Glutamatergic neuron (in vitro differentiated cells): ENCODE data around the gene ACOT11. TPM values are rescaled to one million over a fixed set of nuclear protein-coding genes. Genes with fewer than 3 reads are reported as not detected.

ENCODE experiments used
- DNase-seq: peaks from one replicate; pipeline ENCODE4 v3.0.0; 2022
- H3K27ac Mint-ChIP-seq: one replicate; pipeline ENCODE4 v1.8.0; 2020; ENCODE audit warnings: mild to moderate bottlenecking, mixed read lengths, inconsistent platforms; ENCODE audit not compliant: unreplicated experiment
- H3K27me3 Mint-ChIP-seq: one replicate; pipeline ENCODE4 v1.8.0; 2020; ENCODE audit warnings: mild to moderate bottlenecking, moderate library complexity, mixed read lengths, inconsistent platforms; ENCODE audit not compliant: unreplicated experiment
- H3K36me3 Mint-ChIP-seq: one replicate; pipeline ENCODE4 v1.8.0; 2020; ENCODE audit warnings: mild to moderate bottlenecking, mixed read lengths, inconsistent platforms; ENCODE audit not compliant: unreplicated experiment
- H3K4me1 Mint-ChIP-seq: one replicate; pipeline ENCODE4 v1.8.0; 2020; ENCODE audit warnings: mild to moderate bottlenecking, low read depth, mixed read lengths, inconsistent platforms; ENCODE audit not compliant: unreplicated experiment
- H3K4me3 Mint-ChIP-seq: one replicate; pipeline ENCODE4 v1.8.0; 2020; ENCODE audit warnings: mild to moderate bottlenecking, mixed read lengths, inconsistent platforms; ENCODE audit not compliant: unreplicated experiment
- H3K9me3 Mint-ChIP-seq: one replicate; pipeline ENCODE4 v1.8.0; 2020; ENCODE audit warnings: mild to moderate bottlenecking, moderate library complexity, mixed read lengths, inconsistent platforms; ENCODE audit not compliant: unreplicated experiment
- CTCF ChIP-seq: fragments of 200-600 bp; sonication (generic); IDR thresholded peaks from one replicate; pipeline ENCODE4 v1.5.0; 2021; ENCODE audit not compliant: partially characterized antibody, unreplicated experiment
- total RNA-seq: library from RNA; stranded (reverse); fragmentation: NEBNext Ultra II Directional; extraction: Animal tissue kit (Norgen Biotek cat#: 25700); gene quantifications from one replicate; pipeline ENCODE4 v1.2.1, GENCODE V29; 2021; ENCODE audit not compliant: unreplicated experiment

The ACOT11 gene
- total RNA-seq, 1 donor from 2014 or later = 0.32 TPM

DNA sequence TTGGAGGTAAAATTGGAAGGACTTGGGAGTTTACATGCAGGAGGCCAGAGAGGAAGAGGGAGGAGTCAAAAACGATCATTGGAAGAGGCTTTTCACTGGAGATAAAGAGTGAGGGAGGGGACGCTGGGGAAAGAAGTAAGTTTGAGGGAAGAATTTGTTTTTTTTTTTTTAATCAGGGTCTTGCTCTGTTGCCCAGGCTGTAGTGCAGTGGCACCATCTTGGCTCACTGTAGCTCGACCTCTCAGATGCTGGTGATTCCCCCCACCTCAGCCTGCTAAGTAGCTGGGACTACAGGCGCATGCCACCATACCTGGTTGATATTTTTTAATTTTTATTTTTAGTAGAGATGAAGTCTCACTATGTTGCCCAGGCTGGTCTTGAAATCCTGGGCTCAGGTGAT lies 92.3 kb downstream of the ACOT11 start:
- Mint-ChIP-seq H3K4me1 (no peaks in the 10 kb centered on the region), H3K9me3 (no peaks in the 10 kb centered on the region), H3K27ac (no peak overlapping the region), H3K27me3 (no peaks in the 10 kb centered on the region), H3K4me3 (no peak overlapping the region), H3K36me3 (peaks cover 7% of the 10 kb centered on the region)
- DNase-seq = no peak
- no peak for TF ChIP-seq CTCF

DNA sequence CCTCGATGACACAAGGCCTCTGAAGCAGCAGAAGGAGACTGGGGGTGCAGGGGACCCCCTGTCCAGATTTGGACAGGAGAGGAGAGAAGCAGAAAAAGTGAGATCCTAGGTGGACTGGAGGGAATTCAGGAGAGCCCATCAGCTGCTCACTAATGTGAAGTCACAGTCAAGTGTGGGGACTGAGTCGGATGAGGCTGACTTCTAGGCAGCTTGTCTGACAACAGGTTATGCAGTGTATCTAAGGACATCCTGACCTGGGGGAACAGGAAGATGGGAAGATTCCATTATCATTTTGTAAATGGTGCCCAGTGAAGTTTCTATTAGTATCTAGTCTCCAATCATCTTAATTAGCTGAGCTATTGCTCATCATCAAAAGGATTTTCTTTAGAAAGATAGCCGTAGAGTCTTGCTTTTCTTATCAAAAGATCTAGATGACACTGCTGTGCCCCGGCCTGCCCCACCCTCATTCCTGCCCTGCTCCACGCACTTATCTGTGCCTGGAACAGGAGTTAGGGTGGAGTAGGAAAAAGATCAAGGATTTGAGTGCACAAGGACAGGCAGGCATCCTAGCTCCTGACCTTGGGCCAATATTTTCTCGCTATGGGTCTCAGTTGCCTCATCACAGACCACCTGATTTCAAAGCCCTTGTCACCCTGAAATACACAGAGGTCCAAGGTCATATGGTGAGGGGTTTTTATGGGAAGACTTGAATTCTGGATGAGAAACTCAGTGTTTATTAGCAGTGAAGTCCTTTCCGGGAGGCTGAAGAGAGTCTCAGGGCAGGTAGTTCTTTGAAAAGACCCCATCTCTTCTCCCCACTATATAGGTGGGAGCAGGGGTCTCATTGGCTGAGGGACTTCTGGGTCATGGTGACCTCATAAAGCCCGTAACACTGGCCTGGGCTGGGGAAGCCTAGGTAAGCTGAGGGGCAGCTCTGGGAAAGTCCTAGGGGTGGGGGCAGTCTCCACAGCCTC lies 93.1 kb downstream of the ACOT11 start, which contains the start of gene MROH7:
TSS of gene MROH7 (plus strand) at position 924 of the 974 bp plus-strand sequence. CDS start 11,141 bp downstream, outside the sequence.
- H3K9me3 Mint-ChIP-seq = no peaks in the 10 kb centered on the region
- H3K4me3 Mint-ChIP-seq = no peak within 1 kb of the TSS
- no peaks in the 10 kb centered on the region for H3K4me1 Mint-ChIP-seq
- H3K36me3 Mint-ChIP-seq = peaks cover 7% of the 10 kb centered on the region
- H3K27me3 Mint-ChIP-seq = no peaks in the 10 kb centered on the region
- no peak for TF ChIP-seq CTCF
- H3K27ac Mint-ChIP-seq = no peak within 1 kb of the TSS
- DNase-seq = no peak

DNA sequence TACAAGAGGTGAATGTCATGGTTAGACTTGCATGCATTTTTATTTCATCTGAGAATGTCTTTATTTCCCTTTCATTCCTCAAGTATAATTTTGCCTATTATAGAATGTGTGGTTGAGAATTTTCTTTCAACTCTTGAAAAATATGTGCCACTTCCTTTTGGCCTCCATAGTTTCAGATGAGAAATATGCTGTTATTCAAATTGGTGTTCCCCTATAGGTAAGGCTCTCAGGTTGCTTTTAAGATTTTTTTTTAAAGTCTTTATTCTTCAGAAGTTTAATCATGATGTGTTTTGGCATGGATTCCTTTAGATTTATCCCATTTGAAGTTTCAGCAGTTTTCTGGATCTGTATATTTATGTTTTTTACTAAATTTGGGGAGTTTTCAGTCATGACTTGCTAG lies 95.7 kb downstream of the ACOT11 start:
- no peak for TF ChIP-seq CTCF
- H3K27me3 Mint-ChIP-seq = no peaks in the 10 kb centered on the region
- no peaks in the 10 kb centered on the region for H3K9me3 Mint-ChIP-seq
- DNase-seq = no peak
- no peak overlapping the region for H3K4me3 Mint-ChIP-seq
- peaks cover 11% of the 10 kb centered on the region for H3K36me3 Mint-ChIP-seq
- H3K27ac Mint-ChIP-seq = no peak overlapping the region
- no peaks in the 10 kb centered on the region for H3K4me1 Mint-ChIP-seq

- H3K4me3 Mint-ChIP-seq = no peak overlapping the region
These were observed 98.0 kb downstream of the ACOT11 start for GRCh38 chr1:54645806-54646676.

More at GRCh38 chr1:54645806-54646676, 98.0 kb downstream of the ACOT11 start:
- no peak for TF ChIP-seq CTCF
- H3K4me1 Mint-ChIP-seq = no peaks in the 10 kb centered on the region
- peaks cover 1% of the 10 kb centered on the region for H3K9me3 Mint-ChIP-seq
- no peak overlapping the region for H3K27ac Mint-ChIP-seq
- no peak for DNase-seq
- H3K36me3 Mint-ChIP-seq = peaks cover 12% of the 10 kb centered on the region
- H3K27me3 Mint-ChIP-seq = no peaks in the 10 kb centered on the region
